ENCODE results near the gene PRDX5. TPM values are rescaled to one million over a fixed set of nuclear protein-coding genes. Genes with fewer than 3 reads are reported as not detected.

PRDX5 gene
- total RNA-seq, 5 donors from 2014 or later (not counting 1 experiment from before 2014, with no cell fraction given) = 35.8 to 86.7 (median 71.7) TPM

DNA sequence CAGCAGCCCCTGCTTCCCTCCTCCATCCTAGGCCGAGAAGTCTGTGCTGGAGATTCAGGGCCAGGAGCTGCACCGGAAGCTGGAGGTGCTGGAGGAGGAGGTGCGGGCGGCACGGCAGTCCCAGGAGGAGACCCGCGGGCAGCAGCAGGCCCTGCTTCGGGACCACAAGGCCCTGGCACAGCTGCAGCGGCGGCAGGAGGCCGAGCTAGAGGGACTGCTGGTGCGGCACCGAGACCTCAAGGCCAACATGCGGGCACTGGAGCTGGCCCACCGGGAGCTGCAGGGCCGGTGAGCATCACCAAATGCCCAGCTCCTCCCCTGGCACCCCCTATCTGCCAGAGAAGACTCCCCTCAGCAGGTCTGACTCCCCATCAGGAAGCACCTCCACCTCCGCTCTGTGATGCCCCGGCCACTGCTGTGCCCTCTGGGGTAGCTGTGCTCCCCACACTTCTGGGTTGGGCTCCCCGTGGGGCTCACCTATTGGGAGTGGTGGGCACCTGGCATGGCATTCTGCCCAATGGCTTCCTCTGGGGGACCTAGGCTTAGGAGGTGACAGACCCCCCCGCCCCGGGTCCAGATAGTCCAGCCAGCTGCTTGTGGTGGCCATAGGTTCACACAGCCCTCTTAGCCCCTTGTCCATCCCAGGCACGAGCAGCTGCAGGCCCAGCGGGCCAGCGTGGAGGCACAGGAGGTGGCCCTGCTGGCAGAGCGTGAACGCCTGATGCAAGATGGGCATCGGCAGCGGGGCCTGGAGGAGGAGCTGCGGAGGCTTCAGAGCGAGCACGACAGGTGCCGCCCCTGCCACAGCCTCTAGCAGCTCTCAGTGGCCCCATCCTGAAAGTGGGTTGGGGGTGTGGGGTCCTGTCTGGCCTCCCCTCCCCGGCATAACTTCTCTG lies 34.4 kb downstream of the PRDX5 start:
- H3K27me3 Mint-ChIP-seq = no peaks in the 10 kb centered on the region

GRCh38 chr11:64352995-64353714 lies 35.2 kb downstream of the PRDX5 start:
- no peak overlapping the region for H3K4me3 ChIP-seq (ENCODE audit: control insufficient read depth in 1 of 2, extremely low read depth in 1 of 2, low read length in 1 of 2)
- POLR2A ChIA-PET = interaction anchor here in 1 of 2 donors (0.5 kb wide), 1 partner anchor 1028 kb away, joined by 6 read pairs; no protein-coding TSS in a partner anchor
- H3K36me3 Mint-ChIP-seq = peaks cover 3% of the 10 kb centered on the region
- H3K4me1 ChIP-seq (ENCODE audit: control insufficient read depth in 1 of 2, extremely low read depth in 1 of 2, insufficient read depth in 2 of 2, low read length in 2 of 2) = peaks cover 7 to 25% of the 10 kb centered on the region in 2 experiments
- WGBS (ENCODE audit: insufficient coverage) = 95% methylated on average over 30 of the region's 34 CpGs
- DNase-seq (no peak), ATAC-seq (replicated peaks in 1 of 4) (no peak)
- peaks cover 19 to 36% of the 10 kb centered on the region in 2 donors for H3K36me3 ChIP-seq (ENCODE audit: control insufficient read depth in 2 of 2, extremely low read depth in 1 of 2, insufficient read depth in 1 of 2, low read length in 1 of 2)
- no peaks in the 10 kb centered on the region for H3K27me3 Mint-ChIP-seq
- H3K27ac Mint-ChIP-seq = no peak overlapping the region
- H3K4me3 Mint-ChIP-seq = no peak overlapping the region
- H3K9me3 Mint-ChIP-seq = no peaks in the 10 kb centered on the region
- no peak overlapping the region for H3K27ac ChIP-seq (ENCODE audit: low read length)
- H3K27me3 ChIP-seq (replicated peaks in 1 of 2; ENCODE audit: control insufficient read depth in 2 of 2, extremely low read depth in 1 of 2, insufficient read depth in 2 of 2, low read length in 1 of 2) = no peaks in the 10 kb centered on the region
- no peaks in the 10 kb centered on the region for H3K9me3 ChIP-seq
- peaks cover 7 to 13% (median 12%) of the 10 kb centered on the region in 3 donors for H3K4me1 Mint-ChIP-seq
- CTCF ChIA-PET = interaction anchor here in 1 of 2 donors (0.7 kb wide), 1 partner anchor 51 kb away, joined by 3 read pairs; no protein-coding TSS in a partner anchor

More for the DNA sequence above, 34.4 kb downstream of the PRDX5 start:
- WGBS (ENCODE audit: insufficient coverage) = 97% methylated on average over 26 of the region's 33 CpGs
- Histone ChIP-seq H3K27me3 (replicated peaks in 1 of 2; ENCODE audit: control insufficient read depth in 2 of 2, extremely low read depth in 1 of 2, insufficient read depth in 2 of 2, low read length in 1 of 2) (no peaks in the 10 kb centered on the region), H3K4me3 (ENCODE audit: control insufficient read depth in 1 of 2, extremely low read depth in 1 of 2, low read length in 1 of 2) (no peak overlapping the region), H3K4me1 (ENCODE audit: control insufficient read depth in 1 of 2, extremely low read depth in 1 of 2, insufficient read depth in 2 of 2, low read length in 2 of 2) (peaks cover 0 to 16% of the 10 kb centered on the region in 2 experiments), H3K27ac (ENCODE audit: low read length) (no peak overlapping the region), H3K9me3 (no peaks in the 10 kb centered on the region), H3K36me3 (ENCODE audit: control insufficient read depth in 2 of 2, extremely low read depth in 1 of 2, insufficient read depth in 1 of 2, low read length in 1 of 2) (peaks cover 21 to 39% of the 10 kb centered on the region in 2 donors)
- Mint-ChIP-seq H3K36me3 (peaks cover 5% of the 10 kb centered on the region), H3K27ac (no peak overlapping the region), H3K4me3 (no peak overlapping the region), H3K9me3 (no peaks in the 10 kb centered on the region), H3K4me1 (peaks cover 4 to 7% (median 5%) of the 10 kb centered on the region in 3 donors)
- DNase-seq (no peak), ATAC-seq (replicated peaks in 1 of 4) (no peak)
- CTCF ChIA-PET = interaction anchor here (0.5 to 0.7 kb wide), 2 partner anchors 50 to 322 kb away, joined by 3 read pairs; no protein-coding TSS in a partner anchor
- POLR2A ChIA-PET = interaction anchor here in 1 of 2 donors (0.5 kb wide), 1 partner anchor 12 kb away, joined by 6 read pairs; no protein-coding TSS in a partner anchor

DNA sequence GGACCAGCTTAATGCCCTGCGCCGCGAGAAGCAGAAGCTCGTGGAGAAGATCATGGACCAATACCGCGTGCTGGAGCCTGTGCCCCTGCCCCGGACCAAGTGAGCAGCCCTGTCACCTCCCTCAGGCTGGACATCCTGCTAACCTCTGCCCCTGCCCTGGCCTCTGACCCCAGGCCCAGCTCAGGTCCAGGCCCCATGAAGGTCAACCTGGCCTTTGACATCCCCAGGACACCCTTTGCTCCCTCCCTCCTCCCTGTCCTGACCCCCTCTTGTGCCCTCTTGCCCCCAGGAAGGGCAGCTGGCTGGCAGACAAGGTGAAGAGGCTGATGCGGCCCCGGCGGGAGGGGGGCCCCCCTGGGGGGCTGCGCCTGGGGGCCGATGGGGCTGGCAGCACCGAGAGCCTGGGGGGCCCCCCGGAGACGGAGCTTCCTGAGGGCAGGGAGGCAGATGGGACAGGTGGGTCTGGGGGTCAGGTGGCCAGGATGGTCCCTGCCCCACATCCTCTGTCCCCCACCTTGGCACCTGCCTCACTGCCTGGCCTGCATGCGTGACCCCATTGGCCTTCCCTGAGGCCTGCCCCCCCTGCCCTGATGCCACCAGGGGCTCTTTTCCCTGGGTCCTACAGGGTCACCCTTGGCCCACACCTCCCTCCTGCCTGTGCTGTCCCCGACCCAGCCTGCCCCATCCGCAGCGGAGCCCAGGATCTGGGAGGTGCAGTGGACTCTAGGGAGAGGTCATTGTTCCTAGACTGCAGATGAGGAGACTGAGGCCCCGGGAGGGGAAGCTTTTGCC lies 36.0 kb downstream of the PRDX5 start:
- Mint-ChIP-seq H3K27ac (no peak overlapping the region), H3K4me3 (no peak overlapping the region), H3K4me1 (peaks cover 7 to 17% (median 14%) of the 10 kb centered on the region in 3 donors), H3K36me3 (peaks cover 3% of the 10 kb centered on the region), H3K9me3 (no peaks in the 10 kb centered on the region), H3K27me3 (no peaks in the 10 kb centered on the region)
- ChIA-PET POLR2A (no interaction called here), CTCF (interaction anchor here in 1 of 2 donors (0.6 kb wide), 1 partner anchor 53 kb away, joined by 3 read pairs; no protein-coding TSS in a partner anchor)
- H3K9me3 ChIP-seq = no peaks in the 10 kb centered on the region
- H3K4me3 ChIP-seq (ENCODE audit: control insufficient read depth in 1 of 2, extremely low read depth in 1 of 2, low read length in 1 of 2) = no peak overlapping the region
- ATAC-seq (replicated peaks in 1 of 4) (no peak), DNase-seq (no peak)
- H3K27ac ChIP-seq (ENCODE audit: low read length) = no peak overlapping the region
- peaks cover 19 to 34% of the 10 kb centered on the region in 2 donors for H3K36me3 ChIP-seq (ENCODE audit: control insufficient read depth in 2 of 2, extremely low read depth in 1 of 2, insufficient read depth in 1 of 2, low read length in 1 of 2)
- no peaks in the 10 kb centered on the region for H3K27me3 ChIP-seq (replicated peaks in 1 of 2; ENCODE audit: control insufficient read depth in 2 of 2, extremely low read depth in 1 of 2, insufficient read depth in 2 of 2, low read length in 1 of 2)
- WGBS (ENCODE audit: insufficient coverage) = 95% methylated on average over 8 of the region's 20 CpGs
- H3K4me1 ChIP-seq (ENCODE audit: control insufficient read depth in 1 of 2, extremely low read depth in 1 of 2, insufficient read depth in 2 of 2, low read length in 2 of 2) = peaks cover 12 to 32% of the 10 kb centered on the region in 2 experiments

DNA sequence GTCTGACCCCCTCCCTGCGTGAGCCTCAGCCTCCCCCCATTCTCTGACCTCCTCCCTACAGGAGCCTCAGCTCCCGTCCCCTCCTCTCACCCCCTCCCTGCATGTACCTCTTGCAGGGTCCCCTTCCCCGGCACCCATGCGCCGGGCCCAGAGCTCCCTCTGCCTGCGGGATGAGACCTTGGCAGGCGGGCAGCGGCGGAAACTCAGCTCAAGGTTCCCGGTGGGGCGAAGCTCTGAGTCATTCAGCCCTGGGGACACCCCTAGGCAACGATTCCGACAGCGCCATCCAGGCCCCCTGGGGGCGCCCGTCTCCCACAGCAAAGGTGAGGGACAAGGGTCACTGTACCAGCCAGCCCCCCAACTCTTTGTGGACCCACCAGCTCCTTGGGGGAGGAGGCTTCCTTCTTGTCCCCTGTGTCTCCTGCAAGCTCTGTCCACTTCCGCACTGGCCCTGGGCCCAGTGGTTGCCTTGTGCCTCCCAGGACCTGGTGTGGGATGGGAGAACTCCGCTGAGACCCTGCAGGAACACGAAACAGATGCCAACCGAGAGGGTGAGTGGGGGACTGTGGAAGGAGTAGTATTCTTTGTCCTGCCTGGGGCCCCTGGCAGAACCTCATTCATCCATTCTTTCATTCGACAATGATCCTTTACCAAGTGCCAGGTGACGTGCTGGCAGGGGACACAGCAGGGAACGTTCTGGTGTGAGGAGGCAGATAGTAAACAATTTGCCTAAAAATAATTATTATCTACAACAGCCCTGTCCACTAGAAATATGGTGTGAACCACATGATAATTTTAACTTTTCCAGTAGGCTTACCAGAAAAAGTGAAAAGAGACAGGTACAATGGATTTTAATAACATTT lies 37.4 kb downstream of the PRDX5 start:
- Mint-ChIP-seq H3K36me3 (no peaks in the 10 kb centered on the region), H3K27me3 (no peaks in the 10 kb centered on the region), H3K4me1 (peaks cover 17 to 26% (median 23%) of the 10 kb centered on the region in 3 donors), H3K9me3 (no peaks in the 10 kb centered on the region), H3K27ac (peak overlapping the region in 1 of 2 donors; percentile 72), H3K4me3 (no peak overlapping the region)
- Histone ChIP-seq H3K4me3 (ENCODE audit: control insufficient read depth in 1 of 2, extremely low read depth in 1 of 2, low read length in 1 of 2) (no peak overlapping the region), H3K27me3 (replicated peaks in 1 of 2; ENCODE audit: control insufficient read depth in 2 of 2, extremely low read depth in 1 of 2, insufficient read depth in 2 of 2, low read length in 1 of 2) (no peaks in the 10 kb centered on the region), H3K4me1 (ENCODE audit: control insufficient read depth in 1 of 2, extremely low read depth in 1 of 2, insufficient read depth in 2 of 2, low read length in 2 of 2) (peaks cover 14 to 44% of the 10 kb centered on the region in 2 experiments), H3K9me3 (no peaks in the 10 kb centered on the region), H3K36me3 (ENCODE audit: control insufficient read depth in 2 of 2, extremely low read depth in 1 of 2, insufficient read depth in 1 of 2, low read length in 1 of 2) (peaks cover 15 to 26% of the 10 kb centered on the region in 2 donors), H3K27ac (ENCODE audit: low read length) (no peak overlapping the region)
- CTCF ChIA-PET = interaction anchor here (0.6 to 0.8 kb wide), 4 partner anchors 12 to 149 kb away, joined by 4 to 5 read pairs (median 4); partner anchors contain the start of genes PRDX5 (in 1 of the 2) and TRMT112 (in 1 of the 2)
- 60% methylated on average over 10 of the region's 23 CpGs for WGBS (ENCODE audit: insufficient coverage)
- ATAC-seq (replicated peaks in 1 of 4) = peak in 2 of 4 experiments; percentile 23 to 38
- DNase-seq = peak in 13 of 35 experiments; percentile 18 to 58 (median 40)
- POLR2A ChIA-PET = interaction anchor here in 1 of 2 donors (0.6 to 0.9 kb wide), 2 partner anchors 10 to 296 kb away, joined by 3 to 4 read pairs; no protein-coding TSS in a partner anchor
